Thyroid gland (tissue), 4 donors: ENCODE data around the gene GAS2. TPM values are rescaled to one million over a fixed set of nuclear protein-coding genes. Genes with fewer than 3 reads are reported as not detected.

ENCODE experiments used
- DNase-seq, 2 donors: peaks; one replicate each; pipeline ENCODE4 v3.0.0-alpha.2; 2019
- H3K27ac ChIP-seq, 3 donors: fragments of 200-600 bp; sonication (generic); 1 replicate in 2 of 3; 2 replicates in 1 of 3; pipeline ENCODE4 v1.5.1; 2016 to 2019; ENCODE audit warnings: mild to moderate bottlenecking in 1 of 3, moderate library complexity in 1 of 3
- H3K27me3 ChIP-seq: fragments of 200-600 bp; sonication (generic); one replicate; pipeline ENCODE4 v1.5.1; 2019
- H3K36me3 ChIP-seq, 2 donors: fragments of 200-600 bp; sonication (generic); one replicate each; pipeline ENCODE4 v1.5.1; 2016 to 2019
- H3K4me1 ChIP-seq, 2 donors: fragments of 200-600 bp; sonication (generic); one replicate each; pipeline ENCODE4 v1.5.1; 2017 to 2019
- H3K4me3 ChIP-seq, 3 donors: fragments of 200-600 bp; sonication (generic); replicated peaks in 1 of 3; 1 replicate in 2 of 3; 2 replicates in 1 of 3; pipeline ENCODE4 v1.5.1; 2016; ENCODE audit warnings: mild to moderate bottlenecking in 1 of 3
- H3K9me3 ChIP-seq: fragments of 200-600 bp; sonication (generic); one replicate; pipeline ENCODE4 v1.5.1; 2017
- POLR2A ChIP-seq, 2 donors: fragments of 450-650 bp; IDR thresholded peaks; one replicate each; pipeline ENCODE4 v1.6.1; 2017; ENCODE audit warnings: antibody characterized with exemption in 2 of 2, mild to moderate bottlenecking in 2 of 2, moderate library complexity in 1 of 2
- WGBS, 2 donors: methylation state at CpG; one replicate each; pipeline ENCODE4 v1.1.5; 2017; 5-methylcytosine and 5-hydroxymethylcytosine counted together
- intact Hi-C: fragments of 100-400 bp; cut with DNase I; formaldehyde crosslinking; loops from one replicate; pipeline ENCODE4 v1.15.1; 2023
- total RNA-seq, 4 donors: library from RNA; depleted of rRNA; stranded (reverse); fragments of >200 nt; gene quantifications; one replicate each; pipeline ENCODE4 v1.2.3, GENCODE V29; 2016
- TF ChIP-seq, protein P1 (sequence below), 6 experiments: fragments of 200-600 bp in 3 of 6; fragments of 450-650 bp in 3 of 6; sonication (generic) in 3 of 6; IDR thresholded peaks; one replicate each; pipeline ENCODE4 v1.5.1; 2016 to 2019; ENCODE audit warnings: antibody characterized with exemption in 6 of 6, mild to moderate bottlenecking in 2 of 6, inconsistent platforms in 1 of 6, moderate library complexity in 1 of 6

The GAS2 gene
- total RNA-seq, 4 donors from 2014 or later = 2.3 to 10.2 (median 4.9) TPM; not detected in 1

DNA sequence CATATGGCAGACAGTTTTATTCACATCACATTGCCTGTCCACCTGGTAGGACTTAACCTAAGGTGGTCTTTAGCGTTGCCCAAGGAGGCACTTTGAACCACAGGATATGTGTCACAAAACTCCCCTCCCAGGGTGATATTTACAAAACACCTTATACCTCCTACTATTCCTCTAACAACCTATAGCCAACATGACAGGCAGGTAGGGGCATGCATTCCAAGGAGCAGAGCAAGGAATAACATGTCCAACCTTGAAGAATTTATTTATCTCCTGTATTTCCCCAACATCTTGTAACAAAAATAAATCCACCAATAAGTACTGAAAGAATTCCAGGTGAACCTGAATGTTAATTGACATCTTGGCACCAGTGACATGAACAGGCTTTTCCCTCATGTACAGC, 102.7 kb downstream of the GAS2 start:
- intact Hi-C loops = no loop called here
- H3K36me3 ChIP-seq = no peaks in the 10 kb centered on the region
- H3K27ac ChIP-seq = no peak overlapping the region
- DNase-seq = no peak
- no peaks in the 10 kb centered on the region for H3K27me3 ChIP-seq
- H3K4me3 ChIP-seq = no peak overlapping the region
- TF ChIP-seq POLR2A (IDR thresholded peaks at IDR 0.05) = no peak
- TF ChIP-seq, protein P1, sequence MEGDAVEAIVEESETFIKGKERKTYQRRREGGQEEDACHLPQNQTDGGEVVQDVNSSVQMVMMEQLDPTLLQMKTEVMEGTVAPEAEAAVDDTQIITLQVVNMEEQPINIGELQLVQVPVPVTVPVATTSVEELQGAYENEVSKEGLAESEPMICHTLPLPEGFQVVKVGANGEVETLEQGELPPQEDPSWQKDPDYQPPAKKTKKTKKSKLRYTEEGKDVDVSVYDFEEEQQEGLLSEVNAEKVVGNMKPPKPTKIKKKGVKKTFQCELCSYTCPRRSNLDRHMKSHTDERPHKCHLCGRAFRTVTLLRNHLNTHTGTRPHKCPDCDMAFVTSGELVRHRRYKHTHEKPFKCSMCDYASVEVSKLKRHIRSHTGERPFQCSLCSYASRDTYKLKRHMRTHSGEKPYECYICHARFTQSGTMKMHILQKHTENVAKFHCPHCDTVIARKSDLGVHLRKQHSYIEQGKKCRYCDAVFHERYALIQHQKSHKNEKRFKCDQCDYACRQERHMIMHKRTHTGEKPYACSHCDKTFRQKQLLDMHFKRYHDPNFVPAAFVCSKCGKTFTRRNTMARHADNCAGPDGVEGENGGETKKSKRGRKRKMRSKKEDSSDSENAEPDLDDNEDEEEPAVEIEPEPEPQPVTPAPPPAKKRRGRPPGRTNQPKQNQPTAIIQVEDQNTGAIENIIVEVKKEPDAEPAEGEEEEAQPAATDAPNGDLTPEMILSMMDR (IDR thresholded peaks at IDR 0.05) = no peak
- H3K9me3 ChIP-seq = no peaks in the 10 kb centered on the region
- 69 to 77% methylated on average over 1 of the region's 1 CpG for WGBS, 2 donors
- no peaks in the 10 kb centered on the region for H3K4me1 ChIP-seq

DNA sequence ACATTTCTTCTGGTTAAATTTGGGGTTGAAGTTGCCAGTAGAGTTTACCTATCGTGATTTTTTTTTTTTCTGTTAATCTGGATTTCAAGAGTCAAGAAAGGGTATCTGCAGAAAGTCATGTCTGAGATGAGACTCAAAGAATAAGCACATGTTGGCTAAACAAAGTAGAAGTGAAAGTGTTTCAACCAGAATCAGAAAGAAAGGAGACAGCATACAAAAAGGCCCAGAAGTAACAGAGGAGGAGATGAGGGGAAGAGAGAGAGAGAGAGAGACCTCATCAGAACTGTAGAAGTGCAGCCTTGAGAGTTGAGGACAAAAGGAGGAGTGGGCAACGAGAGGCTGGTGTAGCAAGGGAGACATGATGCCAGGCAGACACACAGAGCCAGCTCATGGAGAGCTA, 108.3 kb downstream of the GAS2 start:
- Histone ChIP-seq H3K27ac (no peak overlapping the region), H3K4me1 (no peaks in the 10 kb centered on the region), H3K27me3 (no peaks in the 10 kb centered on the region), H3K4me3 (no peak overlapping the region), H3K36me3 (no peaks in the 10 kb centered on the region), H3K9me3 (no peaks in the 10 kb centered on the region)
- TF ChIP-seq, protein P1 (IDR thresholded peaks at IDR 0.05) = no peak
- TF ChIP-seq POLR2A (IDR thresholded peaks at IDR 0.05) = no peak
- DNase-seq = no peak
- intact Hi-C loops = no loop called here
- WGBS, 2 donors = 82 to 83% methylated on average over 2 of the region's 2 CpGs

GRCh38 chr11:22775248-22775647, 108.8 kb downstream of the GAS2 start:
- no peaks in the 10 kb centered on the region for H3K4me1 ChIP-seq
- H3K36me3 ChIP-seq = no peaks in the 10 kb centered on the region
- no peaks in the 10 kb centered on the region for H3K27me3 ChIP-seq
- H3K4me3 ChIP-seq = no peak overlapping the region
- no peaks in the 10 kb centered on the region for H3K9me3 ChIP-seq
- TF ChIP-seq, protein P1 (IDR thresholded peaks at IDR 0.05) = no peak
- TF ChIP-seq POLR2A (IDR thresholded peaks at IDR 0.05) = no peak
- H3K27ac ChIP-seq = no peak overlapping the region
- WGBS, 2 donors = 86% methylated on average over 5 of the region's 5 CpGs
- intact Hi-C loops = no loop called here
- no peak for DNase-seq

GRCh38 chr11:22778642-22779041, 112.2 kb downstream of the GAS2 start:
- no peak overlapping the region for H3K27ac ChIP-seq
- no peak for TF ChIP-seq POLR2A (IDR thresholded peaks at IDR 0.05)
- TF ChIP-seq, protein P1 (IDR thresholded peaks at IDR 0.05) = no peak
- DNase-seq = no peak
- H3K4me3 ChIP-seq = no peak overlapping the region
- no peaks in the 10 kb centered on the region for H3K4me1 ChIP-seq
- H3K36me3 ChIP-seq = no peaks in the 10 kb centered on the region
- intact Hi-C loops = no loop called here
- H3K9me3 ChIP-seq = no peaks in the 10 kb centered on the region
- H3K27me3 ChIP-seq = no peaks in the 10 kb centered on the region

DNA sequence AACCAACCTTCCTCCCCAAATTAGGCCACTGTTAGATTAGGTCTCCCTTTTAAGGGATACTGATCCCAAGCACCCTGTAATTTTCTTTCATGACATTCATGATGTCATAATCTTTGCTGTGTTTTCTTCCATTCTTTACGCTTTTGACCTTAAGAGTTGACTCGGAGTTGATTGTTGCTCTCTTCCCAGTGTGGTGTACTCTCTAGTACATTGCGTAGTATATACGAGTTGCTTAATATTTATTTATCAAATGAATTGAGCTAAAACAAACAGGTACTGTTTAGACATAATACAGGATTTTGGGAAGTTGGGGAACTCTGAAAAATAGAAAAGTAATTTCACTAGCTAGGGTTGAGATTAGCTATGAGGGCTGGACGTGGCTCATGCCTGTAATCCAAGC, 113.4 kb downstream of the GAS2 start:
- no peak for TF ChIP-seq POLR2A (IDR thresholded peaks at IDR 0.05)
- TF ChIP-seq, protein P1 (IDR thresholded peaks at IDR 0.05) = no peak
- DNase-seq = no peak
- WGBS, 2 donors = 86 to 91% methylated on average over 5 of the region's 5 CpGs
- H3K36me3 ChIP-seq = no peaks in the 10 kb centered on the region
- no peaks in the 10 kb centered on the region for H3K27me3 ChIP-seq
- no peaks in the 10 kb centered on the region for H3K9me3 ChIP-seq
- no peaks in the 10 kb centered on the region for H3K4me1 ChIP-seq
- intact Hi-C loops = loop anchor here (10.0 kb wide), 1 partner anchor 445 kb away; the partner anchor contains the start of gene SLC17A6
- H3K27ac ChIP-seq = no peak overlapping the region
- no peak overlapping the region for H3K4me3 ChIP-seq
